H9 (cell line): ENCODE measurements around the gene HMGN4. TPM values are rescaled to one million over a fixed set of nuclear protein-coding genes. Genes with fewer than 3 reads are reported as not detected.
"Not testable (repeated sequence)": the region's sequence is repeated elsewhere in the genome, so short reads cannot be mapped to it uniquely, and the experiment has no call there.

Source experiments
- DNase-seq: peaks from one replicate; pipeline ENCODE4 v3.0.0-alpha.2; 2017
- H2AFZ ChIP-seq: one replicate; pipeline ENCODE4 v1.6.1; 2013; ENCODE audit warnings: mild to moderate bottlenecking, low read length, control low read depth, moderate library complexity
- H2AK5ac ChIP-seq: 2 replicates; pipeline ENCODE4 v1.6.1; 2013; ENCODE audit warnings: low read length, control low read depth, mixed read lengths; ENCODE audit not compliant: insufficient read length
- H2BK120ac ChIP-seq: one replicate; pipeline ENCODE4 v1.6.1; 2013; ENCODE audit warnings: low read depth, mild to moderate bottlenecking, low read length, control low read depth, inconsistent platforms; ENCODE audit not compliant: poor library complexity, severe bottlenecking
- H2BK12ac ChIP-seq: 2 replicates; pipeline ENCODE4 v1.6.1; 2013; ENCODE audit warnings: low read length, control low read depth, mixed read lengths, low read depth; ENCODE audit not compliant: insufficient read length
- H2BK15ac ChIP-seq: 2 replicates; pipeline ENCODE4 v1.6.1; 2013; ENCODE audit warnings: low read depth, low read length, control low read depth
- H2BK20ac ChIP-seq: one replicate; pipeline ENCODE4 v1.6.1; 2013; ENCODE audit warnings: low read depth, mild to moderate bottlenecking, low read length, control low read depth, inconsistent platforms; ENCODE audit not compliant: poor library complexity, severe bottlenecking
- H2BK5ac ChIP-seq: 2 replicates; pipeline ENCODE4 v1.6.1; 2013; ENCODE audit warnings: low read length, control low read depth, mixed read lengths; ENCODE audit not compliant: insufficient read length
- H3K14ac ChIP-seq: 2 replicates; pipeline ENCODE4 v1.6.1; 2013; ENCODE audit warnings: low read length, control low read depth; ENCODE audit not compliant: insufficient read depth
- H3K18ac ChIP-seq: 2 replicates; pipeline ENCODE4 v1.6.1; 2013; ENCODE audit warnings: low read depth, mild to moderate bottlenecking, mixed read lengths, low read length, control low read depth; ENCODE audit not compliant: insufficient read length
- H3K23ac ChIP-seq: 2 replicates; pipeline ENCODE4 v1.6.1; 2013; ENCODE audit warnings: low read length, control low read depth, mixed read lengths, low read depth; ENCODE audit not compliant: insufficient read length
- H3K23me2 ChIP-seq: 2 replicates; pipeline ENCODE4 v1.6.1; 2013; ENCODE audit warnings: low read depth, mild to moderate bottlenecking, mixed read lengths, low read length, control low read depth; ENCODE audit not compliant: insufficient read length, poor library complexity, severe bottlenecking
- H3K27ac ChIP-seq: 2 replicates; pipeline ENCODE4 v1.5.1; 2013; ENCODE audit warnings: low read length, control low read depth, mixed read lengths, low read depth; ENCODE audit not compliant: insufficient read length
- H3K27me3 ChIP-seq: 2 replicates; pipeline ENCODE4 v1.6.1; 2013; ENCODE audit warnings: low read length, control low read depth, inconsistent platforms; ENCODE audit not compliant: insufficient read depth
- H3K4ac ChIP-seq: 2 replicates; pipeline ENCODE4 v1.6.1; 2013; ENCODE audit warnings: low read depth, mild to moderate bottlenecking, control low read depth, inconsistent platforms, low read length, moderate library complexity
- H3K4me1 ChIP-seq: 2 replicates; pipeline ENCODE4 v1.6.1; 2013; ENCODE audit warnings: low read length, control low read depth, inconsistent platforms; ENCODE audit not compliant: insufficient read depth
- H3K4me2 ChIP-seq: 2 replicates; pipeline ENCODE4 v1.6.1; 2013; ENCODE audit warnings: low read length, control low read depth, mixed read lengths; ENCODE audit not compliant: insufficient read length, insufficient read depth
- H3K56ac ChIP-seq: 2 replicates; pipeline ENCODE4 v1.6.1; 2013; ENCODE audit warnings: low read depth, mild to moderate bottlenecking, mixed read lengths, low read length, control low read depth; ENCODE audit not compliant: insufficient read length
- H3K79me1 ChIP-seq: 2 replicates; pipeline ENCODE4 v1.6.1; 2013; ENCODE audit warnings: low read depth, mild to moderate bottlenecking, moderate library complexity, low read length, control low read depth, inconsistent platforms; ENCODE audit not compliant: insufficient read depth, poor library complexity, severe bottlenecking
- H3K79me2 ChIP-seq: 2 replicates; pipeline ENCODE4 v1.6.1; 2013; ENCODE audit warnings: low read length, control low read depth, inconsistent platforms; ENCODE audit not compliant: insufficient read depth
- H3K9ac ChIP-seq: 2 replicates; pipeline ENCODE4 v1.6.1; 2013; ENCODE audit warnings: low read length, control low read depth, mixed read lengths; ENCODE audit not compliant: insufficient read length; ENCODE audit errors: extremely low read depth
- H3K9me3 ChIP-seq: one replicate; pipeline ENCODE4 v1.6.1; 2013; ENCODE audit warnings: low read depth, low read length, inconsistent platforms; ENCODE audit not compliant: control insufficient read depth
- H3T11ph ChIP-seq: one replicate; pipeline ENCODE4 v1.6.1; 2013; ENCODE audit warnings: mild to moderate bottlenecking, low read length, control low read depth, inconsistent platforms
- H4K20me1 ChIP-seq: one replicate; pipeline ENCODE4 v1.6.1; 2013; ENCODE audit not compliant: control insufficient read depth, insufficient read length, insufficient read depth
- H4K5ac ChIP-seq: 2 replicates; pipeline ENCODE4 v1.6.1; 2013; ENCODE audit warnings: low read depth, mild to moderate bottlenecking, mixed read lengths, low read length, control low read depth; ENCODE audit not compliant: insufficient read length
- H4K8ac ChIP-seq: replicated peaks from 2 replicates; pipeline ENCODE4 v1.6.1; 2013; ENCODE audit warnings: low read length, control low read depth, mixed read lengths, low read depth; ENCODE audit not compliant: insufficient read length
- H4K91ac ChIP-seq: 2 replicates; pipeline ENCODE4 v1.6.1; 2013; ENCODE audit warnings: low read depth, mild to moderate bottlenecking, moderate library complexity, mixed read lengths, low read length, control low read depth; ENCODE audit not compliant: insufficient read length
- H3K27ac Mint-ChIP-seq, 3 experiments: 2 replicates in 2 of 3; 3 replicates in 1 of 3; pipeline ENCODE4 v1.8.0; 2020 to 2021; ENCODE audit warnings: mixed read lengths in 3 of 3, mild to moderate bottlenecking in 1 of 3, moderate library complexity in 1 of 3
- H3K27me3 Mint-ChIP-seq: 2 replicates; pipeline ENCODE4 v1.8.0; 2021; ENCODE audit warnings: low read depth, mild to moderate bottlenecking, moderate library complexity, mixed read lengths
- H3K36me3 Mint-ChIP-seq, 3 experiments: 2 replicates in 2 of 3; 3 replicates in 1 of 3; pipeline ENCODE4 v1.8.0; 2020 to 2021; ENCODE audit warnings: low read depth in 3 of 3, mixed read lengths in 3 of 3; ENCODE audit not compliant: insufficient read depth in 1 of 3
- H3K4me1 Mint-ChIP-seq, 2 experiments: 2 replicates each; pipeline ENCODE4 v1.8.0; 2020; ENCODE audit warnings: mixed read lengths in 2 of 2
- H3K4me3 Mint-ChIP-seq, 2 experiments: 2 replicates in 1 of 2; 3 replicates in 1 of 2; pipeline ENCODE4 v1.8.0; 2020 to 2021; ENCODE audit warnings: mild to moderate bottlenecking in 2 of 2, mixed read lengths in 2 of 2, moderate library complexity in 1 of 2
- H3K9me3 Mint-ChIP-seq, 2 experiments: 2 replicates in 1 of 2; 3 replicates in 1 of 2; pipeline ENCODE4 v1.8.0; 2020; ENCODE audit warnings: mild to moderate bottlenecking in 2 of 2, mixed read lengths in 2 of 2, moderate library complexity in 1 of 2
- WGBS: extraction: QIAGEN DNeasy Blood & Tissue Kit; methylation state at CpG from one replicate; pipeline ENCODE4 v1.1.7; 2013; ENCODE audit warnings: missing lambda C conversion rate, low lambda C conversion rate, mixed read lengths; ENCODE audit not compliant: insufficient read length; ENCODE audit errors: extremely low coverage; 5-methylcytosine and 5-hydroxymethylcytosine counted together
- total RNA-seq: library from RNA; stranded (reverse); gene quantifications from 2 replicates; pipeline ENCODE4 v1.2.1, GENCODE V29; 2021

The HMGN4 gene
- total RNA-seq, 1 experiment from 2014 or later = 50.4 TPM

GRCh38 chr6:26524314-26524713 is 13.9 kb upstream of the HMGN4 start:
- H3K9me3 ChIP-seq, H3K27me3 Mint-ChIP-seq, H3K56ac ChIP-seq, H3K23ac ChIP-seq, H3K14ac ChIP-seq, H3K4me2 ChIP-seq, H2BK20ac ChIP-seq, H3K27ac Mint-ChIP-seq, H2BK15ac ChIP-seq, H2AK5ac ChIP-seq, H3K79me1 ChIP-seq, H3K4ac ChIP-seq, H3K9ac ChIP-seq, H2BK120ac ChIP-seq, H3K79me2 ChIP-seq, H4K8ac ChIP-seq, H3K18ac ChIP-seq, H2AFZ ChIP-seq, H3K36me3 Mint-ChIP-seq, H2BK5ac ChIP-seq, H3K4me1 ChIP-seq, DNase-seq, H4K20me1 ChIP-seq, H3K27ac ChIP-seq, H3K27me3 ChIP-seq, H3T11ph ChIP-seq, H4K5ac ChIP-seq, H3K9me3 Mint-ChIP-seq, H4K91ac ChIP-seq, H3K4me3 Mint-ChIP-seq, H2BK12ac ChIP-seq, H3K23me2 ChIP-seq: not testable (repeated sequence)
- H3K4me1 Mint-ChIP-seq = peaks cover 44 to 48% of the 10 kb centered on the region in 2 experiments
- WGBS = no CpG with 5 or more reads among the region's 2 CpGs
